GM20000 (cell line): Measurements from ENCODE around the gene YJEFN3.

Source experiments
- DNase-seq: peaks from one replicate; pipeline ENCODE4 v3.0.0; 2012; ENCODE audit warnings: low spot score
- TF ChIP-seq, protein P1 (sequence below): IDR thresholded peaks from 2 replicates; pipeline ENCODE4 v1.5.1; 2012; ENCODE audit warnings: mild to moderate bottlenecking, control low read depth; ENCODE audit errors: extremely low read depth, missing control alignments

The YJEFN3 gene

DNA sequence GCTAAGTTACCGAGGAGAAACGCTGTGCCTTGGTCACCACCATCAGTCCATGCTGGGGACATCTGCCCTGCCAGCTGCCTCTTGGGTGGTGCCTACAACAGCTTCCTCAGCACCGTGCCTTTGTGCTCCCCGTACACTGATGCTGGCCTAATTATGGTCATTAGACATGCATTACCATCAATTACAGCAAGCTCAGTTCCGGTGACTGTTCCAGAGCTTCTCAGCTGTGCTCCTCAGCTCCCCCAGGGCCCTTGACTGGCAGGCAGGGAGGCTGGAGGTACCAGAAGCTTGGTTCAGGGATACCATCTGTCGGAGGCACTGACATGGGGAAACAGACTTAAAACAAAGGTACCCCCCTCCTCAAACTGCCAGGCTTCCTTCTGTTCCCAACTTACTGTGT, 49.5 kb downstream of the YJEFN3 start:
- no peak for DNase-seq

DNA sequence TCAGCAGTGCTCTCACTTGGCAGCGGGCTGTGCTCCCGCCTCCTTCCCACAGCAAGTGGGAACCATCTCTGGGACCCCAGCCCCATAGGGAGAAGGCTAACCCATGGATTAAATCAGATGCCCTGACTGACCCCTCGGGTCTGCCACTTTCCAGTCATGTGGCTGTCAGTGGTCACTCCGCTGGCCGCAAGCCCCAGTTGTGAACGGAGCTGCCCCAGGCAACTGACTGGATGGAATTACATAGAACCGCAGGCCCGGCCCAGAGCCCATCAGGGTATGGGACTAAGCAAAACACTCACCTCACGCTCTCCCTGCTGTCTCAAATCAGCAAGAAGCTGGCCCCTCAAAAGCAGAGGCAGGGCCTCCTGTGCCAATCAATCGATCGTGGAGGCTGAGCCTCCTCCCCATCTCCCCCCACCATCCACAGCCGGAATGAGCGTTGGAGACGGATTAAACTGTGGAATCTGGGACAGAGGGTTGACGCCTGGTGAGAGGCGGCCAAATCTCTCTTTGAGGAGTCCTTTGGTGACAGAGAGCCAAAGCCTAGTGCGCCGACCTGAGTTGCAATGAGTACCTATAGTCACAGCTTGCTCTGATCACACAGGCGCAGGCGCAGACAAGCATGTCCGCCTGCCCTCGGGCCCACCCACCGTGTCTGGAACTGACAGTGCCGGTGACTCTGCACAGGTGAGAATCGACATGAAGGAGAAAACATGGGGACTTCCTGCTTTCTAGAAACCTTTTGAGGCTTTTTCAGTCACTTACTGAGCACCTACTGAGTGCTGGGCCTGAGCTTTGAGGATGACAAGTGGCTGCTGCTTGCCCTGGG, 51.0 kb downstream of the YJEFN3 start:
- TF ChIP-seq, protein P1, sequence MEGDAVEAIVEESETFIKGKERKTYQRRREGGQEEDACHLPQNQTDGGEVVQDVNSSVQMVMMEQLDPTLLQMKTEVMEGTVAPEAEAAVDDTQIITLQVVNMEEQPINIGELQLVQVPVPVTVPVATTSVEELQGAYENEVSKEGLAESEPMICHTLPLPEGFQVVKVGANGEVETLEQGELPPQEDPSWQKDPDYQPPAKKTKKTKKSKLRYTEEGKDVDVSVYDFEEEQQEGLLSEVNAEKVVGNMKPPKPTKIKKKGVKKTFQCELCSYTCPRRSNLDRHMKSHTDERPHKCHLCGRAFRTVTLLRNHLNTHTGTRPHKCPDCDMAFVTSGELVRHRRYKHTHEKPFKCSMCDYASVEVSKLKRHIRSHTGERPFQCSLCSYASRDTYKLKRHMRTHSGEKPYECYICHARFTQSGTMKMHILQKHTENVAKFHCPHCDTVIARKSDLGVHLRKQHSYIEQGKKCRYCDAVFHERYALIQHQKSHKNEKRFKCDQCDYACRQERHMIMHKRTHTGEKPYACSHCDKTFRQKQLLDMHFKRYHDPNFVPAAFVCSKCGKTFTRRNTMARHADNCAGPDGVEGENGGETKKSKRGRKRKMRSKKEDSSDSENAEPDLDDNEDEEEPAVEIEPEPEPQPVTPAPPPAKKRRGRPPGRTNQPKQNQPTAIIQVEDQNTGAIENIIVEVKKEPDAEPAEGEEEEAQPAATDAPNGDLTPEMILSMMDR: no peak
- DNase-seq: no peak

More for the DNA sequence above, 49.5 kb downstream of the YJEFN3 start:
- TF ChIP-seq, protein P1: no peak

DNA sequence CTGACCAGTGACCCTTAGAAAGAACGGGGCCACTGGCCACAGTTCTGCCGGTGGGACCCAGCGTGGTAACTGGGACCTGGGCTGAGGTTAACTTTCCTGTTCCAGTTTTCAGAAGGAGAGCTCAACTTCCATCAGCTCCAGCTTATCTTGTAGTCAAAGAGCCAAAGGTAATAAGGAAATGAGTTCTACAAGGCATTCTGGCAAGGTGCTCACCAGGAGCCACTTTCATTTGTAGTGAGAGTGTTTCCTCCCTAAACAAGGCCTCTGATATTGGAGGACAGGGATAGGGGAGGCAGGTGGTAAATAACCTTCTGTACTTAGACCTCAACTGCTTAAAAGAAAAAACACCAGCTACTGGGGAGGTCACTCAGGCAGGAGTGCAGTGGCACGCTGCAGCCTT, 51.7 kb downstream of the YJEFN3 start:
- no peak for DNase-seq
- TF ChIP-seq, protein P1: no peak

DNA sequence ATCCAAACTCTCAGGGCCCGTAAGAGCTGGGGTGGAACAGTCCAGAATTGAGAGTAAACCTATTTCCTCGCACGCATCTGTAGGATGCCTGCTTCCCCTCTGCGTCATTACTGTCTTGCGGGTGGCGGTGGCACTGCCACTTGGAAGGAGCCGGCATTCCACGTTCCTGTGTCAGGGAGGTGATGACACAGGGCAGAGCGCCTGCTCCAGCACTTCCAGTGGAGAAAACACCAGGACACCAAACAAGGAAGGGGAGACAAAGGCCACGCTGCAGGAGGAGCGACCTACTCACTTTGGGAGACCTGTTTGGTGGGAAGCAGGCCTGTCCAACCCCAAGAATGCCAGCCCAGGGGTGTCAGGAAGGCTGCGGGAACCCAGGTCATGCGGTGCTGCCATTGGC, 52.7 kb downstream of the YJEFN3 start:
- TF ChIP-seq, protein P1: no peak
- no peak for DNase-seq

DNA sequence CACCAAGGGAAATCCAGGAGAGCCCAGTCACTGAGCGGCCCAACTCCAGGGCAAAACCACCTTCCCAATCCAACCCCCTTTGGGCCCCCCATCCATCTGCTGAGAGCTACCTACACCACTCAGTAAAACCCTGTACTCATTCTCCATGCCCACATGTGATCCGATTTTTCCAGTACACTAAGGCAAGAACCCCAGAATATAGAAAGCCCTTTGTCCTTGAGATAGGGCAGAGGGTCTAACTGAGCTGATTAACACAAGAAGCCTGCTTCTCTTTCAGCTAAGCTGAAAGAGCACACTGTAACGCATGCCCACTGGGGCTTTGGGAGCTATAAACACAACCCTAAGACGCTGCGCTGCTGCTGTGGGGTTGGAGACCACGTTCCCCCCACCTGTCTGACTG, 53.8 kb downstream of the YJEFN3 start:
- TF ChIP-seq, protein P1: no peak
- DNase-seq: no peak

DNA sequence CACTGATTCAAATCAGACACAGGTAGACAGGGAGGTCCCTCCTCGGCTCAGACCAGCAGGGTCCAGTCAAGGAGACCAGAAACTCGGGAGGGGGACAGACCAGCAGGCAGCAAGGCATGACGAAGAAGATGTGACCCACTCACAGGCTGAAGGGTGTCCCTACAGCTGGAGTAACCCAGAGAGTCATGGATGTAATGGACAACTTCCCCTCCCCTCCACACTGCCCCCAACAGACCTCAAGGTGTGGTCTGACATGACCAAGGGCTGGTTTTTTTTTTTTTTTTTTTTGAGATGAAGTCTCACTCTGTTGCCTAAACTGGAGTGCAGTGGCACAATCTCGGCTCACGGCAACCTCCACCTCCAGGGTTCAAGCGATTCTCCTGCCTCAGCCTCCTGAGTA, 55.6 kb downstream of the YJEFN3 start:
- DNase-seq: no peak
- TF ChIP-seq, protein P1: no peak
